ENCODE results near the gene BRPF3. TPM values are rescaled to one million over a fixed set of nuclear protein-coding genes. Genes with fewer than 3 reads are reported as not detected.
"Not testable (repeated sequence)": the region's sequence is repeated elsewhere in the genome, so short reads cannot be mapped to it uniquely, and the experiment has no call there.

The BRPF3 gene
- polyA plus RNA-seq, 1 donor, result 53.9 TPM

DNA sequence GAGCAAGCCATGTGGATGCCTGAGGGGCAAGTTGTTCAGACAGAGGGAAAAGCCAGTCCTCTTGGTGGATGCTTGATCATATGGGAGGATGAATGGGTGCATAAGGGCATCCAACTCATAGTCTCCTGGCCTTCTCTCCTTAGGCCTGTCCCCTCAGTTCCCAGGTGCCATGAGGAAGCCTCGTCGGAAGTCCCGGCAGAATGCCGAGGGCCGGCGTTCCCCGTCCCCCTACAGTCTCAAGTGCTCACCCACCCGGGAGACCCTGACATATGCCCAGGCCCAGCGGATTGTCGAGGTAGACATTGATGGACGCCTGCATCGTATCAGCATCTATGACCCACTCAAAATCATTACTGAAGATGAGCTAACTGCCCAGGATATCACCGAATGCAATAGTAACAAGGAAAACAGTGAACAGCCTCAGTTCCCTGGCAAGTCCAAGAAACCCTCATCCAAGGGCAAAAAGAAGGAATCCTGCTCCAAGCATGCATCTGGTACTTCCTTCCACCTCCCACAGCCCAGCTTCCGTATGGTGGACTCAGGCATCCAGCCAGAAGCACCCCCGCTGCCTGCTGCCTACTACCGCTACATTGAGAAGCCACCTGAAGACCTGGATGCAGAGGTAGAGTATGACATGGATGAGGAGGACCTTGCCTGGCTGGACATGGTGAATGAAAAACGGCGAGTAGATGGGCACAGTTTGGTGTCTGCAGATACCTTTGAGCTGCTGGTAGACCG is 3.8 kb downstream of the BRPF3 start:
- DNase-seq, result no peak

- DNase-seq, result no peak
These were observed 4.6 kb downstream of the BRPF3 start for GRCh38 chr6:36200998-36201596.

DNA sequence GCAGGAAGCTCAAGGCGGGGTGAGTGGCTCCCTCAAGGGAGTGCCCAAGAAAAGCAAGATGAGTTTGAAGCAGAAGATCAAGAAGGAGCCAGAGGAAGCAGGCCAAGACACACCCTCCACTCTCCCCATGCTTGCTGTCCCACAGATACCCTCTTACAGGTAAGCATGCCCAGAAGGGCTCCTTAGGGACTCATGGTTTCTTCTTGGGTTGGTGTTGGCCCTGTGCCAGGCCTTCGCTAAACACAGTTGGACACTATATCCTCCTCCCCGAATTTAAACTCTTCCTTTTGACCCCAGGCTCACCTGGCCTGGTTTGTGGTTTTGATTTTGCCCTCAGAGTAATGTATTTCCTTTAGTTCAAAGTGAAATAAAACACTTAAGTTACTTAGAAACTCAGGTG is 5.1 kb downstream of the BRPF3 start:
- no peak for DNase-seq

GRCh38 chr6:36202101-36202500 is 5.6 kb downstream of the BRPF3 start:
- no peak for DNase-seq

DNA sequence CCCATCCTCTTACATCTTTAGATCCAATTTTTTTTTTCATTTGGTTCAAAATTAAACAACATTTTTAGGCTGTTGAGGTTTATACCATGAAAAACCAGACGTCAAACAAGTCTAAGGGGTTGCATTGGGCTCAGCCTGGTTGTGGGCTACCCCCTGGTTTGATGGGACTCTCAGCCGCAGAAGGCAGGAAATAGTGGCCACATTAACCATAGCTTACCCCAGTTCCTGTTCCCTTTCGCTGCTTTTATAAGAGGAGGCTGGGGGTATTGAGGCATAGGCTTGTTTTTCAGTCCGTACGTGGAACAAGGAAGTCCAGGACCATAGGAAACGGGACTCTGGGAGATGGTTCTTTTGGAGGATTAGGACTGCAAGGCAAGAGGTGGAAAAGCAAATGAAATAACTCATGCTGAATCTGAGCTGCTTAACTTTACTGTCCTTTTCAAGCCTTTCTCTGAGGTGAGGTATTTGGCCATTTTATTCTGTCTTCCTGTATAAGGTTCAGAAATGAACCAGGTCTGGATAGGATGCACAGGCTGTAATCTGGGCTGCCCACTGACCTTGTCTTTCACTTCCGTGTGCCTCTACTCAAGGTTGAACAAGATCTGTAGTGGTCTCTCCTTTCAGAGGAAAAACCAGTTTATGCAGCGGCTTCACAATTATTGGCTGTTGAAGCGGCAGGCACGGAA is 7.7 kb downstream of the BRPF3 start:
- DNase-seq, result no peak

DNA sequence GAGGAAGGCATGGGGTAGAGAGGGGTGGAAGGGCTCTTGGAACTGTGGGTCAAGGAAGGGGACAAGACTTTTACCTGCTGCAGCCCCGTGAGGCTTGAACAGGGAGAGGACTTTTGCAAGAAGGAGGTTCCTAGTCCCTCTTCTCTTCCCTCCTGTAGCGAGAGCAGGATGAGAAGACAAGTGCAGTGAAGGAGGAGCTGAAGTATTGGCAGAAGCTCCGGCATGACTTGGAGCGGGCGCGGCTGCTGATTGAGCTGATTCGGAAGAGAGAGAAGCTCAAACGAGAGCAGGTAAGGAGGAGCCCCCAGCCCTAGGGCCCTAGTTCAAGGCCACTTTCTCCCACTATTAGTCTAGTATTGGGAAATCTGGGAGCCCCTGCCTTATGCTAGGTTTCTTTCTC is 10.6 kb downstream of the BRPF3 start:
- DNase-seq, result no peak

GRCh38 chr6:36209606-36210005 is 13.1 kb downstream of the BRPF3 start:
- no peak for DNase-seq

DNA sequence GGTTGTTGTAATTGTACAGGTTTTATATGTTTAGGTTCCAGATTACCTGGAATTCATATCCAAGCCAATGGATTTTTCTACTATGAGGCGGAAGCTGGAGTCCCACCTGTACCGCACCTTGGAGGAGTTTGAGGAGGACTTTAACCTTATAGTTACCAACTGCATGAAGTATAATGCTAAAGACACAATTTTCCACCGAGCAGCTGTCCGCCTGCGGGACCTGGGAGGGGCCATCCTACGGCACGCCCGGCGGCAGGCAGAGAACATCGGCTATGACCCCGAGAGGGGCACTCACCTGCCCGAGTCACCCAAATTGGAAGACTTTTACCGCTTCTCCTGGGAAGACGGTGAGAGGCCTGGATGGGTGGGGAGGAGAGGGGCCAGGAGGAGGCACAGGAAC is 13.6 kb downstream of the BRPF3 start:
- DNase-seq, result no peak

GRCh38 chr6:36210886-36211595 is 14.5 kb downstream of the BRPF3 start:
- no peak for DNase-seq

GRCh38 chr6:36216559-36216958 is 20.0 kb downstream of the BRPF3 start:
- no peak for DNase-seq

- DNase-seq, result no peak
These were observed 20.6 kb downstream of the BRPF3 start for GRCh38 chr6:36217188-36217587.

DNA sequence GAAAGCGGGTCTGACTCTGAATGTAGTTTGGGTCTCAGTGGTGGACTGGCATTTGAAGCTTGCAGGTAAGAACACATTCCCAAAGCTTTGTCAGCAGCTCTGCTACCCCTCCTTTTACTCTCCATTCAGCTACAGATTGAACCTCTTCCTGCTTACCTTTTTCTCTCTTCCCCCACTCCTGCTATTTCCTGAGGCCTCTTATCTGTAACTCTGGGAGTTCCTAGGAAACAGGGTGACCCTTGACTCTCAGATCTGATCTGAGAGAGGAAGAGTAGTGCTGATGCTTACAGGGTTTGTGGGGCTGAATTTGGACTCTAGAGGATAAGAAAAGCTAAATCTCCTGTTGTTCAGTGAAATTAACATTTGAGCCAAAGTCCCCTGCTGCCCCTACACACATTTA is 21.4 kb downstream of the BRPF3 start:
- DNase-seq, result no peak

DNA sequence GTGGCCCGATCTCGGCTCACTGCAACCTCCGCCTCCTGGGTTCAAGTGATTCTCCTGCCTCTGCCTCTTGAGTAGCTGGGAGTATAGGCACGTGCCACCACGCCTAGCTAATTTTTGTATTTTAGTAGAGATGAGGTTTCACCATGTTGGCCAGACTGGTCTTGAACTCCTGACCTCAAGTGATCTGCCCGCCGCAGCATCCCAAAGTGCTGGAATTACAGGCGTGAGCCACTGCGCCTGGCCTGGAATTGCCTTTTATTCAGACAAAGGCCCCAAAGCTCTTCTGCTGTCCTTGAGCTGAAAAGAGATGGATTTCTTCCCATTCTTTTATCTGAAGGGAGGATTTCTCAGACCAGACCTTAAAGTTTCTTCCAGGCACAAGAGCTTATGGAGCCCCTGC is 22.0 kb downstream of the BRPF3 start:
- not testable (repeated sequence) for DNase-seq

GRCh38 chr6:36219081-36219480 is 22.5 kb downstream of the BRPF3 start:
- no peak for DNase-seq

- DNase-seq, result no peak
These were observed 23.7 kb downstream of the BRPF3 start for GRCh38 chr6:36220226-36220625.

DNA sequence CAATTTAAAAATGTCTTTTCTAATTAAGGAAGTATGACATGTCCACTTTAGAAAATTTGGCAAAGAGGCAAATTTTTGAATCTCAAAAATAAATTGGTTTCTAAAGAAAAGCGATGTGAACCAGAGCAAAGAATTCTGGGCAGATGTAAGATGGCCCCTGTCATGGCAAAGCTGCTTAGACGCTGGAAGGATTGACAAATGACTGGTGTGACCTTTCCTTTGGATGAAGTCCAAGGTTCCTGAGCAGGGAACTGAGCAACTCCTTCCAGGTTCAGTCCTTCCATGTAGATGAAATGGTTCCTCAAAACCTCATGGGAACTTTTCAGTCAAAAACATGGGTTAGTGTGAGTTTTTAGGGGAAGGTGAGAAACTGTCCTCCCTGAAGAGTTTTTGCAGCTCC is 25.1 kb downstream of the BRPF3 start:
- DNase-seq, result no peak

GRCh38 chr6:36222924-36223323 is 26.4 kb downstream of the BRPF3 start:
- DNase-seq, result no peak

GRCh38 chr6:36223706-36224105 is 27.2 kb downstream of the BRPF3 start:
- DNase-seq, result no peak

- DNase-seq, result no peak
These were observed 28.4 kb downstream of the BRPF3 start for GRCh38 chr6:36224918-36225461.

DNA sequence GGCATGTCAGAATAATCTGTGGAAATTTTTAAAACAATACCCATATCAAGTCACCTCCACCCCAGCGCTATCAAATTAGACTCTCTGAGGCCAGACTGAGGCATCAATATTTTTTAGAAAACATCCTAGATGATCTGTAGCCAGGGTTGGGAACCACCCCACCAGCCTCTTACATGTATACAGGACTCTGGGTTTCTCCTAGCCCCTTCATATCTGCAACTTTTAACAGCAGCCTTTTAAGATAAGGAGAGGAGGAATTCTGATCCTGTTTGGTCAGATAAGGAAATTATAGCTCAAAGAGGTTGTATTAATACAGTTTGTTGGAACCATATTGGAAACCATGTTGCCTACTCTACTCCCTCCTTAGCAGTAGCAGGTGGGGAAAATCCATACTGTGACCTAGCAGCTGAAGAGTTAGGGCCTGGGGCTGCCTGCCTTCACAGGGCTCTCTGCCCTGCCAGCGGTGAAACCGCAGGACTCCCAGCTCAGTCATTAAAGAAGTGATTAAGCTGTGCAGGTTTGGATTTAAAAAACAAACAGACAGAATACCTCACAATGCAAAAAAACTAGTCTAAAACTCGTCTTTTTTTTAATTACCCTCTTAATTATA is 30.0 kb downstream of the BRPF3 start:
- no peak for DNase-seq

GRCh38 chr6:36227379-36228228 is 31.1 kb downstream of the BRPF3 start:
- DNase-seq, result no peak
